ENCODE measurements around the gene MTUS2. TPM values are rescaled to one million over a fixed set of nuclear protein-coding genes. Genes with fewer than 3 reads are reported as not detected.

The MTUS2 gene
- total and polyA plus RNA-seq, 2 of the 8 experiments (the other 6 are each of a cell fraction or from before 2014, with no cell fraction given), result 0.18 to 0.80 TPM

- Histone ChIP-seq H4K5ac (ENCODE audit: insufficient read length, low read depth, low read length) (no peak overlapping the region), H4K91ac (replicated peaks; ENCODE audit: insufficient read length, low read length) (no peak overlapping the region), H3K36me3 (ENCODE audit: control insufficient read depth in 2 of 4, insufficient read depth in 4 of 4, low read length in 3 of 4) (no peaks in the 10 kb centered on the region), H3K79me2 (ENCODE audit: control insufficient read depth in 1 of 2, insufficient read depth in 2 of 2, low read length in 2 of 2) (no peaks in the 10 kb centered on the region), H3K9ac (replicated peaks in 1 of 4; ENCODE audit: extremely low read depth in 1 of 4, low read depth in 3 of 4, low read length in 3 of 4) (no peak overlapping the region), H4K20me1 (replicated peaks in 1 of 2; ENCODE audit: control insufficient read depth in 1 of 2, insufficient read depth in 2 of 2, low read length in 2 of 2) (no peaks in the 10 kb centered on the region), H2AFZ (ENCODE audit: low read length) (no peak overlapping the region), H3K4me2 (ENCODE audit: insufficient read depth in 1 of 2, low read depth in 2 of 2, low read length in 2 of 2) (no peak overlapping the region), H3K14ac (ENCODE audit: insufficient read length) (no peak overlapping the region), H4K8ac (ENCODE audit: extremely low read depth, insufficient read depth, low read length) (no peak overlapping the region), H3K4ac (replicated peaks; ENCODE audit: insufficient read length, low read depth, low read length) (no peak overlapping the region), H2BK15ac (ENCODE audit: low read length) (no peak overlapping the region), H3K18ac (ENCODE audit: extremely low read depth, low read length) (no peak overlapping the region), H3K23ac (ENCODE audit: insufficient read length) (no peak overlapping the region), H2BK5ac (ENCODE audit: low read depth, low read length) (no peak overlapping the region), H3K27me3 (replicated peaks in 1 of 4; ENCODE audit: control insufficient read depth in 3 of 4, extremely low read depth in 1 of 4, insufficient read depth in 3 of 4, low read length in 3 of 4) (no peaks in the 10 kb centered on the region), H3K23me2 (ENCODE audit: low read depth, low read length) (no peaks in the 10 kb centered on the region), H3K4me1 (replicated peaks in 1 of 4; ENCODE audit: control insufficient read depth in 3 of 4, insufficient read depth in 4 of 4, low read length in 3 of 4) (no peaks in the 10 kb centered on the region), H3K4me3 (ENCODE audit: extremely low read depth in 1 of 4, insufficient read depth in 2 of 4, low read depth in 3 of 4, low read length in 4 of 4) (no peak overlapping the region), H3K56ac (replicated peaks; ENCODE audit: insufficient read length, low read depth, low read length) (no peak overlapping the region), H2BK20ac (ENCODE audit: low read length) (no peak overlapping the region), H2BK12ac (ENCODE audit: low read depth, low read length) (no peak overlapping the region), H3K27ac (ENCODE audit: low read depth, low read length) (no peak overlapping the region), H2BK120ac (replicated peaks; ENCODE audit: low read depth, low read length) (no peak overlapping the region), H3K9me3 (ENCODE audit: insufficient read depth in 2 of 2, low read depth in 1 of 2, low read length in 1 of 2) (peaks cover 0 to 8% of the 10 kb centered on the region in 2 experiments; a peak in 1 of 4 replicates), H3K79me1 (ENCODE audit: low read depth, low read length) (no peaks in the 10 kb centered on the region), H2AK5ac (ENCODE audit: low read depth, low read length) (no peak overlapping the region)
- DNase-seq (ENCODE audit: low read depth in 1 of 2, low spot score in 2 of 2) (no peak), FAIRE-seq (no peak)
- POLR2A ChIA-PET (ENCODE audit: partially characterized antibody), result no interaction called here
- CTCF ChIA-PET (ENCODE audit: partially characterized antibody), result no interaction called here
- peak; percentile 16 to 30; a peak in 3 of 4 replicates for TF ChIP-seq RAD21 (IDR thresholded peaks at IDR 0.05 in 1 of 2, conservative IDR thresholded peaks at IDR 0.05 in 1 of 2; ENCODE audit: low read depth in 2 of 2, low read length in 2 of 2)
- no peak for TF ChIP-seq EGR1 (IDR thresholded peaks at IDR 0.05; ENCODE audit: borderline replicate concordance, low read depth, low read length)
- TF ChIP-seq CTCF (IDR thresholded peaks at IDR 0.05; ENCODE audit: control extremely low read depth in 1 of 3, insufficient read depth in 1 of 3, low read depth in 1 of 3, low read length in 3 of 3), result peak in 1 of 3 experiments; percentile 2; a peak in 1 of 4 replicates
- 84% methylated on average over 2 of the region's 2 CpGs; no CpG with 5 or more reads in 1 of the 2 experiments for WGBS, 2 experiments (ENCODE audit: extremely low coverage in 1 of 2, insufficient coverage in 1 of 2, insufficient read length in 1 of 2, insufficient replicate concordance in 2 of 2, low coverage in 1 of 2, low lambda C conversion rate in 2 of 2, missing lambda C conversion rate in 1 of 2)
Observed at GRCh38 chr13:29266261-29266660, 446.1 kb downstream of the MTUS2 start.
